ENCODE results near the gene ZSWIM1. TPM values are rescaled to one million over a fixed set of nuclear protein-coding genes. Genes with fewer than 3 reads are reported as not detected.
A peak's percentile ranks its signal among the peaks of the same experiment; 100 is the strongest.

The ZSWIM1 gene
- total and polyA plus RNA-seq, 2 of the 13 experiments (the other 11 are each of a cell fraction or from before 2014, with no cell fraction given) = 9.5 to 11.7 TPM

DNA sequence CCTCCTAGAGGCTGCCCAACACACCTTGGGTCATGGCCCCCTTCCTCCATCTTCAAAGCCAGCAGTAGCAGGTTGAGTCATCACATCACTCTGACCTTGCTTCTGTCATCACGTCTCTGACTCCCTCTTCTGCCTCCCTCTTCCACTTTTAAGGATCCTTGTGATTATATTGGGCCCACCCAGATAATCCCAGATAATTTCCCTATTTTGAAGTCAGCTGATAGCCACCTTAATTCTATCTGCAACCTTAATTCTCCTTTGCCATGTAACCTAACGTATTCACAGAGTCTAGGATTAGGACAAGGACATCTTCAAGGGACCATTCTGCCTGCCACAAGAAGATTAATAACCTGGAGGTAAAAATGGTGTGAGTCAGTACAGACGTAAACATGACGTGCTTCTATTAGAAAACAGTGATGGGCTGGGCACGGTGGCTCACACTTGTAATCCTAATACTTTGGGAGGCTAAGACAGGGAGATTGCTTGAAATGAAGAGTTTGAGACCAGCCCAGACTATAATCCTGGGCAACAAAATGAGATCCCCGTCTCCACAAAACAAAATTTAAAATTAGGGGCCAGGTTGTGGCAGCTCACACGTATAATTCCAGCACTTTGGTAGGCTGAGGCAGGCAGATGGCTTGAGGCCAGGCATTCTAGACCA lies 20.3 kb upstream of the ZSWIM1 start (continued):
- TF ChIP-seq ZNF143 (CRISPR knock-in tag; IDR thresholded peaks at IDR 0.05) = no peak
- TF ChIP-seq, protein P1, sequence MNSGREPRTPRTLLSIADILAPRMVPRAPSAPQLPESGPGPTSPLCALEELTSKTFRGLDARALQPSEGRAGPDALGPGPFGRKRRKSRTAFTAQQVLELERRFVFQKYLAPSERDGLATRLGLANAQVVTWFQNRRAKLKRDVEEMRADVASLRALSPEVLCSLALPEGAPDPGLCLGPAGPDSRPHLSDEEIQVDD (CRISPR knock-in tag; IDR thresholded peaks at IDR 0.05; ENCODE audit: borderline replicate concordance) = no peak
- TF ChIP-seq ZSCAN31 (CRISPR knock-in tag; IDR thresholded peaks at IDR 0.05; ENCODE audit: low read depth) = no peak
- TF ChIP-seq TCF12 (IDR thresholded peaks at IDR 0.05) = no peak
- TF ChIP-seq TCF12 (CRISPR knock-in tag; IDR thresholded peaks at IDR 0.05) = no peak
- no peak for TF ChIP-seq ZNF446 (CRISPR knock-in tag; IDR thresholded peaks at IDR 0.05)
- no peak for TF ChIP-seq SNAI1 (CRISPR knock-in tag; IDR thresholded peaks at IDR 0.05; ENCODE audit: borderline replicate concordance)
- no peak for TF ChIP-seq ZNF558 (CRISPR knock-in tag; IDR thresholded peaks at IDR 0.05; ENCODE audit: borderline replicate concordance)
- TF ChIP-seq TP53 (CRISPR knock-in tag; conservative IDR thresholded peaks at IDR 0.05) = no peak
- TF ChIP-seq, protein P2, sequence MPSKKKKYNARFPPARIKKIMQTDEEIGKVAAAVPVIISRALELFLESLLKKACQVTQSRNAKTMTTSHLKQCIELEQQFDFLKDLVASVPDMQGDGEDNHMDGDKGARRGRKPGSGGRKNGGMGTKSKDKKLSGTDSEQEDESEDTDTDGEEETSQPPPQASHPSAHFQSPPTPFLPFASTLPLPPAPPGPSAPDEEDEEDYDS (CRISPR knock-in tag; IDR thresholded peaks at IDR 0.05) = 0 out of 2 replicates have a peak, but pooled peaks have one; percentile 7
- TF ChIP-seq ZNF782 (CRISPR knock-in tag; IDR thresholded peaks at IDR 0.05; ENCODE audit: borderline replicate concordance) = no peak
- TF ChIP-seq ZNF33A (CRISPR knock-in tag; IDR thresholded peaks at IDR 0.05; ENCODE audit: borderline replicate concordance) = no peak
- TF ChIP-seq, protein P3, sequence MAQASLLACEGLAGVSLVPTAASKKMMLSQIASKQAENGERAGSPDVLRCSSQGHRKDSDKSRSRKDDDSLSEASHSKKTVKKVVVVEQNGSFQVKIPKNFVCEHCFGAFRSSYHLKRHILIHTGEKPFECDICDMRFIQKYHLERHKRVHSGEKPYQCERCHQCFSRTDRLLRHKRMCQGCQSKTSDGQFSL (CRISPR knock-in tag; IDR thresholded peaks at IDR 0.05) = no peak
- no peak for TF ChIP-seq ZNF337 (CRISPR knock-in tag; IDR thresholded peaks at IDR 0.05; ENCODE audit: borderline replicate concordance, low read depth)
- no peak for TF ChIP-seq ZMAT3 (CRISPR knock-in tag; conservative IDR thresholded peaks at IDR 0.05)
- TF ChIP-seq, protein P4, sequence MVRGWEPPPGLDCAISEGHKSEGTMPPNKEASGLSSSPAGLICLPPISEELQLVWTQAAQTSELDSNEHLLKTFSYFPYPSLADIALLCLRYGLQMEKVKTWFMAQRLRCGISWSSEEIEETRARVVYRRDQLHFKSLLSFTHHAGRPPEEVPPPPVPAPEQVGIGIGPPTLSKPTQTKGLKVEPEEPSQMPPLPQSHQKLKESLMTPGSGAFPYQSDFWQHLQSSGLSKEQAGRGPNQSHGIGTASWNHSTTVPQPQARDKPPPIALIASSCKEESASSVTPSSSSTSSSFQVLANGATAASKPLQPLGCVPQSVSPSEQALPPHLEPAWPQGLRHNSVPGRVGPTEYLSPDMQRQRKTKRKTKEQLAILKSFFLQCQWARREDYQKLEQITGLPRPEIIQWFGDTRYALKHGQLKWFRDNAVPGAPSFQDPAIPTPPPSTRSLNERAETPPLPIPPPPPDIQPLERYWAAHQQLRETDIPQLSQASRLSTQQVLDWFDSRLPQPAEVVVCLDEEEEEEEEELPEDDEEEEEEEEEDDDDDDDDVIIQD (CRISPR knock-in tag; IDR thresholded peaks at IDR 0.05; ENCODE audit: low read depth) = no peak
- TF ChIP-seq FOSL2 (CRISPR knock-in tag; IDR thresholded peaks at IDR 0.05) = peak; percentile 49
- no peak for TF ChIP-seq SNRNP70 (IDR thresholded peaks at IDR 0.05; ENCODE audit: low read depth, low read length)
- no peak for TF ChIP-seq ZC3H13 (CRISPR knock-in tag; IDR thresholded peaks at IDR 0.05)
- TF ChIP-seq, protein P5, sequence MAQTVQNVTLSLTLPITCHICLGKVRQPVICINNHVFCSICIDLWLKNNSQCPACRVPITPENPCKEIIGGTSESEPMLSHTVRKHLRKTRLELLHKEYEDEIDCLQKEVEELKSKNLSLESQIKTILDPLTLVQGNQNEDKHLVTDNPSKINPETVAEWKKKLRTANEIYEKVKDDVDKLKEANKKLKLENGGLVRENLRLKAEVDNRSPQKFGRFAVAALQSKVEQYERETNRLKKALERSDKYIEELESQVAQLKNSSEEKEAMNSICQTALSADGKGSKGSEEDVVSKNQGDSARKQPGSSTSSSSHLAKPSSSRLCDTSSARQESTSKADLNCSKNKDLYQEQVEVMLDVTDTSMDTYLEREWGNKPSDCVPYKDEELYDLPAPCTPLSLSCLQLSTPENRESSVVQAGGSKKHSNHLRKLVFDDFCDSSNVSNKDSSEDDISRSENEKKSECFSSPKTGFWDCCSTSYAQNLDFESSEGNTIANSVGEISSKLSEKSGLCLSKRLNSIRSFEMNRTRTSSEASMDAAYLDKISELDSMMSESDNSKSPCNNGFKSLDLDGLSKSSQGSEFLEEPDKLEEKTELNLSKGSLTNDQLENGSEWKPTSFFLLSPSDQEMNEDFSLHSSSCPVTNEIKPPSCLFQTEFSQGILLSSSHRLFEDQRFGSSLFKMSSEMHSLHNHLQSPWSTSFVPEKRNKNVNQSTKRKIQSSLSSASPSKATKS (CRISPR knock-in tag; IDR thresholded peaks at IDR 0.05) = no peak
- TF ChIP-seq ZNF749 (CRISPR knock-in tag; IDR thresholded peaks at IDR 0.05; ENCODE audit: borderline replicate concordance) = no peak
- TF ChIP-seq ZNF225 (CRISPR knock-in tag; IDR thresholded peaks at IDR 0.05) = no peak
- TF ChIP-seq XRCC5 (optimal IDR thresholded peaks at IDR 0.05; ENCODE audit: low read length) = peak; percentile 5
- no peak for TF ChIP-seq NAIF1 (CRISPR knock-in tag; IDR thresholded peaks at IDR 0.05; ENCODE audit: borderline replicate concordance)
- TF ChIP-seq CEBPG (CRISPR knock-in tag; IDR thresholded peaks at IDR 0.05) = no peak
